Measurements from ENCODE around the gene BMERB1.
"Not testable (repeated sequence)": the region's sequence is repeated elsewhere in the genome, so short reads cannot be mapped to it uniquely, and the experiment has no call there.

Gene BMERB1

GRCh38 chr16:15464401-15465186 is 30.2 kb downstream of the BMERB1 start:
- DNase-seq (ENCODE audit: low spot score): no peak

GRCh38 chr16:15466131-15466530 is 31.7 kb downstream of the BMERB1 start:
- DNase-seq (ENCODE audit: low spot score): no peak

- peak; percentile 34 for DNase-seq (ENCODE audit: low spot score)
Measured at GRCh38 chr16:15466886-15467781, 32.7 kb downstream of the BMERB1 start.

- DNase-seq (ENCODE audit: low spot score): not testable (repeated sequence)
Measured at GRCh38 chr16:15476971-15477370, 42.6 kb downstream of the BMERB1 start.

GRCh38 chr16:15477802-15478201 is 43.4 kb downstream of the BMERB1 start:
- DNase-seq (ENCODE audit: low spot score): no peak

GRCh38 chr16:15482068-15482747 is 47.8 kb downstream of the BMERB1 start:
- DNase-seq (ENCODE audit: low spot score): peak; percentile 99

GRCh38 chr16:15482748-15483298 is 48.4 kb downstream of the BMERB1 start:
- DNase-seq (ENCODE audit: low spot score): no peak

- DNase-seq (ENCODE audit: low spot score): no peak
Measured at GRCh38 chr16:15483857-15484256, 49.5 kb downstream of the BMERB1 start.

GRCh38 chr16:15484662-15485061 is 50.3 kb downstream of the BMERB1 start:
- no peak for DNase-seq (ENCODE audit: low spot score)

GRCh38 chr16:15485175-15485574 is 50.8 kb downstream of the BMERB1 start:
- no peak for DNase-seq (ENCODE audit: low spot score)

GRCh38 chr16:15486661-15487060 is 52.3 kb downstream of the BMERB1 start:
- DNase-seq (ENCODE audit: low spot score): no peak

GRCh38 chr16:15487336-15488284 is 53.2 kb downstream of the BMERB1 start:
- DNase-seq (ENCODE audit: low spot score): no peak

- DNase-seq (ENCODE audit: low spot score): no peak
Measured at GRCh38 chr16:15489016-15489415, 54.6 kb downstream of the BMERB1 start.

- DNase-seq (ENCODE audit: low spot score): no peak
Measured at GRCh38 chr16:15490123-15490711, 55.8 kb downstream of the BMERB1 start.

- DNase-seq (ENCODE audit: low spot score): no peak
Measured at GRCh38 chr16:15491411-15491810, 57.0 kb downstream of the BMERB1 start.

GRCh38 chr16:15492091-15492740 is 57.8 kb downstream of the BMERB1 start:
- peak; percentile 27 for DNase-seq (ENCODE audit: low spot score)

- DNase-seq (ENCODE audit: low spot score): peak; percentile 28
Measured at GRCh38 chr16:15493466-15494180, 59.2 kb downstream of the BMERB1 start.

GRCh38 chr16:15494236-15494635 is 59.8 kb downstream of the BMERB1 start:
- peak; percentile 55 for DNase-seq (ENCODE audit: low spot score)

GRCh38 chr16:15495898-15496297 is 61.5 kb downstream of the BMERB1 start:
- DNase-seq (ENCODE audit: low spot score): no peak

Measured in kidney tubule cell (primary cell).